ENCODE measurements around the gene ACVR2A.

Gene ACVR2A

DNA sequence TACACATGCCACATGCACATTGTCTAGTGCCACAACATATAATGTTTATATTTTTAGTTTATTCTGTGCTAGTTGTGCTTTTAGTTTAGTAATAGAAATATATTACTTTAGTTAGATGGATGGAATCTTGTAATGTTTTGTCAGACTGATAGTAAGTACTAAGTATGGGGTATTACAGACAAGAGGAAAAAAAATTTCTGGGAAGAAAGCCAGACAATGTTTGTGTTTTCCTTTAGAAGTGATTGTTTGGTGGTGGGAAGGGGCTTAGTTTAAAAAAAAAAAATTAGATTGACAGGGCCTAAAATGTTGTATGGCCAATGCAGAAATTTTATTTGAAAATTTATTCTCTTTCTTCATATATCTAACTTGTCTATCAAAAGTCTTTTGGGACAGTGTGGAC is 37.8 kb downstream of the ACVR2A start:
- no peak for DNase-seq (ENCODE audit: low read depth)
- TF ChIP-seq, protein P1, sequence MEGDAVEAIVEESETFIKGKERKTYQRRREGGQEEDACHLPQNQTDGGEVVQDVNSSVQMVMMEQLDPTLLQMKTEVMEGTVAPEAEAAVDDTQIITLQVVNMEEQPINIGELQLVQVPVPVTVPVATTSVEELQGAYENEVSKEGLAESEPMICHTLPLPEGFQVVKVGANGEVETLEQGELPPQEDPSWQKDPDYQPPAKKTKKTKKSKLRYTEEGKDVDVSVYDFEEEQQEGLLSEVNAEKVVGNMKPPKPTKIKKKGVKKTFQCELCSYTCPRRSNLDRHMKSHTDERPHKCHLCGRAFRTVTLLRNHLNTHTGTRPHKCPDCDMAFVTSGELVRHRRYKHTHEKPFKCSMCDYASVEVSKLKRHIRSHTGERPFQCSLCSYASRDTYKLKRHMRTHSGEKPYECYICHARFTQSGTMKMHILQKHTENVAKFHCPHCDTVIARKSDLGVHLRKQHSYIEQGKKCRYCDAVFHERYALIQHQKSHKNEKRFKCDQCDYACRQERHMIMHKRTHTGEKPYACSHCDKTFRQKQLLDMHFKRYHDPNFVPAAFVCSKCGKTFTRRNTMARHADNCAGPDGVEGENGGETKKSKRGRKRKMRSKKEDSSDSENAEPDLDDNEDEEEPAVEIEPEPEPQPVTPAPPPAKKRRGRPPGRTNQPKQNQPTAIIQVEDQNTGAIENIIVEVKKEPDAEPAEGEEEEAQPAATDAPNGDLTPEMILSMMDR (conservative IDR thresholded peaks at IDR 0.05; ENCODE audit: low read depth, low read length), result no peak
- H3K4me3 ChIP-seq (ENCODE audit: low read depth, low read length), result no peak overlapping the region

DNA sequence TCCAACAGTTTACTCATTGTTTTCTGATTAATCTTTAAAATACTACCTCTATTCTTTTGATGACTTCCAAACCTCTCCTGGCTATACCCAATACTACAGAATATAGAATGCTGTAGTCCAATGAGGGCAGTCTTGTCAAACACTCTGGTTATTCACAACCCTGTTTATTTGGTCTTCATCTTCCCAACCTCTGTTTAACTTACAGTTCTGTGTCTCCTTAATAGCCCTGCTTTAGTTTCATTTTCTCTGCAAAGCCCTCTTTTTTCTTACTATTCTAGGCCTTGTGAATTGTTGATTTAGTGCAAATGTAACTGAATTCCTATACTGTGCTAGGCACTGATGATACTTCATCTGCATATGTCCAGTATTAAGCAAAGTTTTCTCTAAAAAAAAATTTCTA is 40.0 kb downstream of the ACVR2A start:
- no peak overlapping the region for H3K4me3 ChIP-seq (ENCODE audit: low read depth, low read length)
- peak; percentile 27 for DNase-seq (ENCODE audit: low read depth)
- TF ChIP-seq, protein P1 (conservative IDR thresholded peaks at IDR 0.05; ENCODE audit: low read depth, low read length), result no peak

DNA sequence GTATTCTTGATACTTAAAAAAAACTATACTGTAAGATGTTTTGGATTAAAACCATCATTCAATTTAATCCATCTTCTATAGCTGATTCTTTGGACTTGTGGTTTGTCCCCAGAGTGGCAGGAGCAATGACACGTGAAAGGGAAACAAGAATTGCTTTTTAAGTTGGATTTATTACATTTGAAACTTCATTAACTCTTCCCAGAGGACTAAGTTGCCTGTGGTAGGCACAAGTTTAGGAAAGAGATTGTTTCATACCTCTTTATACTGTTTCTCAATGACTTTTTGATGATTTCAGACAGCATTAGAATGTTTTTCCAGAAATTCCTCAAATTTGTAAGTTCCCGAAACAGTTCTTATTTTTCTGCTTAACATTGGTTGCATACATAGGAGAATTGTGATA is 41.3 kb downstream of the ACVR2A start:
- H3K4me3 ChIP-seq (ENCODE audit: low read depth, low read length), result no peak overlapping the region
- DNase-seq (ENCODE audit: low read depth), result no peak
- TF ChIP-seq, protein P1 (conservative IDR thresholded peaks at IDR 0.05; ENCODE audit: low read depth, low read length), result no peak

DNA sequence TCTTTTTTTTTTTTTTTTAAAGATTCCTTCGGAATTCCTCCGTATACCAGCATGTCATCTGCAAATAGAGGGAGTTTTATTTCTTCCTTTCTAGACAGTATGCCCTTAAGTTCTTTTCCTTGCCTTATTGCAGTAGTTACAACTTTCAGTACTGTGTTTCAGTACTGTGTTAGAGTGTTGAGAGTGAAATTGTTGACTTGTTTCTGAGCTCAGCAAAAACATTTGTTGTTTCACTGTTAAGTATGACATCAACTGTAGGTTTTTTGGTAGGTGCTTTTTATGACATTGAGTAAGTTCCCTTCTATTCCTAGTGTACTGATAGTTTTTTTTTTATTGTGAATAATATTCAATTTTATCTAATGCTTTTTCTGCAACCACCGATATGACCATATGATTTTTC is 43.9 kb downstream of the ACVR2A start:
- no peak for DNase-seq (ENCODE audit: low read depth)
- no peak overlapping the region for H3K4me3 ChIP-seq (ENCODE audit: low read depth, low read length)
- TF ChIP-seq, protein P1 (conservative IDR thresholded peaks at IDR 0.05; ENCODE audit: low read depth, low read length), result no peak

DNA sequence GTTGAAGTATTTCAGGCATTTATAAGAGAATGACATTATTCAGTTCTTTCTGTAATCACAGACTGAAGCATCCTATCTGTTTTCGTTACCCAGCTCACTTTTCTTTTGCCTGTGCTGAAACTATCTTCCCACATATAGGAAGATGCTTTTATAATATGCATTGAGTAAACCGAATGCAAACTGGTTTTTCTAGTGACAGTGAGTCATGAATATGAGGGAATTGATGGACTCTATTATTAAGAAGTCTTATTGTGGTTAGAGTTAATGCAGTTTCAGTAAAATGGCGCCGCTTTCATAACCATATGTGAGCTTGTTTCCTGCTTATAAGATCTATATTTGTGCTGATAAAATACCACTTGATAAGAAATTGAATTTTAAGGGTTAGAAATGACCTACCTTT is 59.2 kb downstream of the ACVR2A start:
- no peak for DNase-seq (ENCODE audit: low read depth)
- no peak overlapping the region for H3K4me3 ChIP-seq (ENCODE audit: low read depth, low read length)
- TF ChIP-seq, protein P1 (conservative IDR thresholded peaks at IDR 0.05; ENCODE audit: low read depth, low read length), result no peak

DNA sequence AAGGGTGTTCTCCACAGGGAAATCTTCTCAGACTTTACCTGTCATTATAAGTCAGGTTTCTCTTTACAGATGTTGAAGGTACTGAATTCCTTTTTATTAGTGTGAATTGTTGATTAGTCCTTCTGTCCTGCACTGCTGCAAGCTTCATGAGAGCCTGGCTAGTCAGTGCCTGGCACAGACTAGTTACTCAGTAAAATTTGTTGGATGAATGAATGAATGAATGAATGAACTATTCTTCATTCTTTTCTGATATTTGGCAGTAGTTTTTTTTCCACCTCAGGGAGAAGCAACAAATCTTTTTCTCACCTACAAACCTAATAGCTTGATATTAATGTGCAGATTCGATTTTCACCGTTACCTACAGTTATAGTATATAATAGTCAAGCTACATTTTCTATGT is 64.3 kb downstream of the ACVR2A start:
- no peak for DNase-seq (ENCODE audit: low read depth)
- no peak overlapping the region for H3K4me3 ChIP-seq (ENCODE audit: low read depth, low read length)
- TF ChIP-seq, protein P1 (conservative IDR thresholded peaks at IDR 0.05; ENCODE audit: low read depth, low read length), result no peak

DNA sequence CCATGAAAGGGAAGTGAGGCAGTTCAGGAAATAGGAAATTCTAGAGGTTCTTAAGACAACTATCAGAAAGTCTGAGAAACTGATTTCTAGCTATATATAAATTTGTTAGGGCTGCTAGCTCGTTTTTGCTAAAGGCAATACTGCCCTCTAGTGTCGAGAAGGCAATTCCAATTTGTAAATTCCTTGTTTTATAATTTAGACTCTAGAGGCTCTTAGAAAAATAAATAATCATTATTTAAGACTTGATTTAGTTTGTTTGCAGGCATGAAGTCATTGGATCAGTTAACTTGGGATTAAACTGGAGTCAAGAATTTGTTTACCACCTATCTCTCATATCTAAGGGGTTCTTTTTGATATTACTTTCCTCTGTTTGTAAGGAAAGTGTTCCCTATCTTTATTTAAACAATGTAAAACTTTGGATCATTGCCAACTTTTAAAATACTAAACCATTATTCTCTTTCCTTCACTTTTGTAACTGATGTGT is 66.2 kb downstream of the ACVR2A start:
- DNase-seq (ENCODE audit: low read depth), result peak; percentile 89
- no peak overlapping the region for H3K4me3 ChIP-seq (ENCODE audit: low read depth, low read length)
- TF ChIP-seq, protein P1 (conservative IDR thresholded peaks at IDR 0.05; ENCODE audit: low read depth, low read length), result peak; percentile 73

Measured in choroid plexus epithelial cell (primary cell).